Activated CD8-positive, alpha-beta T cell treated with anti-CD3 and anti-CD28 coated beads, Interleukin-2, amount 10 ng/mL, durations not matched to agents 7 days and 5 days (primary cell): ENCODE results near the gene MYCBP2. TPM values are rescaled to one million over a fixed set of nuclear protein-coding genes. Genes with fewer than 3 reads are reported as not detected.
"Not testable (repeated sequence)": the region's sequence is repeated elsewhere in the genome, so short reads cannot be mapped to it uniquely, and the experiment has no call there.

ENCODE experiments used
- ATAC-seq: fragments of 150-1000 bp; cut with Tn5 transposase; one replicate; pipeline ENCODE4 v1.10.0; 2021; ENCODE audit warnings: moderate library complexity
- CTCF ChIA-PET: fragments of 350-600 bp; sonication (Branson Sonifier 250); formaldehyde crosslinking; loops from one replicate; lab custom pipeline; 2021; ENCODE audit warnings: antibody characterized with exemption; lab: Charles Lee
- POLR2A ChIA-PET: fragments of 350-600 bp; sonication (Branson Sonifier 250); formaldehyde crosslinking; loops from one replicate; lab custom pipeline; 2021; ENCODE audit warnings: antibody characterized with exemption; lab: Charles Lee
- DNase-seq: peaks from one replicate; pipeline ENCODE4 v3.0.0-alpha.2; 2020
- H3K27ac Mint-ChIP-seq: one replicate; pipeline ENCODE4 v1.8.0; 2021; ENCODE audit warnings: mild to moderate bottlenecking, mixed read lengths
- H3K27me3 Mint-ChIP-seq: one replicate; pipeline ENCODE4 v1.8.0; 2021; ENCODE audit warnings: low read depth, mixed read lengths
- H3K36me3 Mint-ChIP-seq: one replicate; pipeline ENCODE4 v1.8.0; 2021; ENCODE audit warnings: low read depth, mixed read lengths
- H3K4me1 Mint-ChIP-seq: one replicate; pipeline ENCODE4 v1.8.0; 2021; ENCODE audit warnings: low read depth, mixed read lengths
- H3K4me3 Mint-ChIP-seq: one replicate; pipeline ENCODE4 v1.8.0; 2021; ENCODE audit warnings: mild to moderate bottlenecking, mixed read lengths
- H3K9me3 Mint-ChIP-seq: one replicate; pipeline ENCODE4 v1.8.0; 2022; ENCODE audit warnings: mixed read lengths; ENCODE audit not compliant: insufficient read depth
- total RNA-seq, 2 experiments: library from RNA; stranded (reverse); gene quantifications; one replicate each; pipeline ENCODE4 v1.2.3, GENCODE V29; 2021

The MYCBP2 gene
- total RNA-seq, 2 experiments from 2014 or later: 107 to 109 TPM

GRCh38 chr13:77315509-77315908, 11.4 kb downstream of the MYCBP2 start:
- Mint-ChIP-seq H3K4me1 (peaks cover 69% of the 10 kb centered on the region), H3K36me3 (peaks cover 17% of the 10 kb centered on the region)
- ATAC-seq, H3K27me3 Mint-ChIP-seq, H3K27ac Mint-ChIP-seq, H3K9me3 Mint-ChIP-seq, DNase-seq, POLR2A ChIA-PET, H3K4me3 Mint-ChIP-seq: not testable (repeated sequence)
- CTCF ChIA-PET: interaction anchor here (1.6 kb wide), 1 partner anchor 10 kb away, joined by 6 read pairs; no protein-coding TSS in a partner anchor

GRCh38 chr13:77313923-77314322, 13.0 kb downstream of the MYCBP2 start:
- peaks cover 74% of the 10 kb centered on the region for H3K4me1 Mint-ChIP-seq
- ChIA-PET POLR2A (interaction anchor here (1.6 kb wide), 1 partner anchor 12 kb away, joined by 5 read pairs; no protein-coding TSS in a partner anchor), CTCF (interaction anchor here (1.1 to 1.9 kb wide), 3 partner anchors 9 to 164 kb away, joined by 3 to 7 read pairs (median 5); no protein-coding TSS in a partner anchor)

GRCh38 chr13:77312311-77312710, 14.6 kb downstream of the MYCBP2 start:
- ATAC-seq: no peak
- Mint-ChIP-seq H3K27ac (no peak overlapping the region), H3K9me3 (no peaks in the 10 kb centered on the region), H3K4me1 (peaks cover 78% of the 10 kb centered on the region), H3K4me3 (no peak overlapping the region), H3K27me3 (no peaks in the 10 kb centered on the region), H3K36me3 (peaks cover 11% of the 10 kb centered on the region)
- no peak for DNase-seq
- CTCF ChIA-PET: interaction anchor here (1.2 kb wide), 1 partner anchor 13 kb away, joined by 6 read pairs; no protein-coding TSS in a partner anchor
- POLR2A ChIA-PET: interaction anchor here (1.3 kb wide), 1 partner anchor 17 kb away, joined by 4 read pairs; no protein-coding TSS in a partner anchor

More at GRCh38 chr13:77313923-77314322, 13.0 kb downstream of the MYCBP2 start:
- peaks cover 16% of the 10 kb centered on the region for H3K36me3 Mint-ChIP-seq
- ATAC-seq (no peak), DNase-seq (no peak)
- H3K27ac Mint-ChIP-seq: no peak overlapping the region
- H3K27me3 Mint-ChIP-seq: no peaks in the 10 kb centered on the region
- H3K9me3 Mint-ChIP-seq: no peaks in the 10 kb centered on the region
- no peak overlapping the region for H3K4me3 Mint-ChIP-seq

- POLR2A ChIA-PET: no interaction called here
- no peak for DNase-seq
- Mint-ChIP-seq H3K9me3 (no peaks in the 10 kb centered on the region), H3K27ac (no peak overlapping the region), H3K4me1 (peaks cover 72% of the 10 kb centered on the region), H3K27me3 (no peaks in the 10 kb centered on the region), H3K36me3 (peaks cover 5% of the 10 kb centered on the region), H3K4me3 (no peak overlapping the region)
- ATAC-seq: no peak
- CTCF ChIA-PET: interaction anchor here (1.2 to 2.5 kb wide), 2 partner anchors 168 to 182 kb away, joined by 3 to 5 read pairs; no protein-coding TSS in a partner anchor
Observed at GRCh38 chr13:77310579-77311279, 16.2 kb downstream of the MYCBP2 start.

- Mint-ChIP-seq H3K27ac (no peak overlapping the region), H3K36me3 (peaks cover 8% of the 10 kb centered on the region), H3K27me3 (no peaks in the 10 kb centered on the region), H3K4me1 (peaks cover 74% of the 10 kb centered on the region), H3K9me3 (no peaks in the 10 kb centered on the region), H3K4me3 (no peak overlapping the region)
- DNase-seq (no peak), ATAC-seq (no peak)
- ChIA-PET CTCF (interaction anchor here (1.2 to 2.5 kb wide), 3 partner anchors 10 to 182 kb away, joined by 3 to 5 read pairs (median 3); no protein-coding TSS in a partner anchor), POLR2A (no interaction called here)
Observed at GRCh38 chr13:77310161-77310560, 16.7 kb downstream of the MYCBP2 start.

GRCh38 chr13:77309254-77309653, 17.6 kb downstream of the MYCBP2 start:
- H3K36me3 Mint-ChIP-seq: peaks cover 13% of the 10 kb centered on the region
- peak overlapping the region; percentile 62 for H3K27ac Mint-ChIP-seq
- no peaks in the 10 kb centered on the region for H3K9me3 Mint-ChIP-seq
- H3K4me1 Mint-ChIP-seq: peaks cover 72% of the 10 kb centered on the region
- ChIA-PET POLR2A (interaction anchor here (0.7 kb wide), 1 partner anchor 316 kb away, joined by 3 read pairs; no protein-coding TSS in a partner anchor), CTCF (interaction anchor here (1.3 to 2.9 kb wide), 4 partner anchors 8 to 169 kb away, joined by 3 to 10 read pairs (median 6); no protein-coding TSS in a partner anchor)
- H3K4me3 Mint-ChIP-seq: no peak overlapping the region
- no peak for DNase-seq
- H3K27me3 Mint-ChIP-seq: no peaks in the 10 kb centered on the region
- no peak for ATAC-seq

GRCh38 chr13:77306458-77306857, 20.4 kb downstream of the MYCBP2 start:
- ChIA-PET POLR2A (interaction anchor here (0.6 to 1.2 kb wide), 2 partner anchors 23 to 314 kb away, joined by 3 read pairs; no protein-coding TSS in a partner anchor), CTCF (interaction anchor here (2.9 kb wide), 1 partner anchor 11 kb away, joined by 10 read pairs; no protein-coding TSS in a partner anchor)
- H3K27me3 Mint-ChIP-seq: no peaks in the 10 kb centered on the region
- H3K9me3 Mint-ChIP-seq: no peaks in the 10 kb centered on the region
- peaks cover 59% of the 10 kb centered on the region for H3K4me1 Mint-ChIP-seq
- DNase-seq (no peak), ATAC-seq (no peak)
- H3K27ac Mint-ChIP-seq: no peak overlapping the region
- H3K4me3 Mint-ChIP-seq: no peak overlapping the region
- peaks cover 19% of the 10 kb centered on the region for H3K36me3 Mint-ChIP-seq

GRCh38 chr13:77305266-77305665, 21.6 kb downstream of the MYCBP2 start:
- Mint-ChIP-seq H3K36me3 (peaks cover 19% of the 10 kb centered on the region), H3K27me3 (no peaks in the 10 kb centered on the region), H3K27ac (no peak overlapping the region), H3K4me3 (no peak overlapping the region), H3K4me1 (peaks cover 57% of the 10 kb centered on the region), H3K9me3 (no peaks in the 10 kb centered on the region)
- DNase-seq (no peak), ATAC-seq (no peak)
- POLR2A ChIA-PET: no interaction called here
- CTCF ChIA-PET: no interaction called here

GRCh38 chr13:77300176-77301037, 26.5 kb downstream of the MYCBP2 start:
- Mint-ChIP-seq H3K27ac (no peak overlapping the region), H3K4me1 (peaks cover 34% of the 10 kb centered on the region), H3K4me3 (no peak overlapping the region), H3K36me3 (peaks cover 22% of the 10 kb centered on the region), H3K9me3 (no peaks in the 10 kb centered on the region), H3K27me3 (no peaks in the 10 kb centered on the region)
- POLR2A ChIA-PET: no interaction called here
- CTCF ChIA-PET: interaction anchor here (0.6 to 1.2 kb wide), 4 partner anchors 14 to 178 kb away, joined by 3 to 4 read pairs (median 3); partner anchors contain the start of gene MYCBP2
- no peak for ATAC-seq
- no peak for DNase-seq

GRCh38 chr13:77299587-77299986, 27.3 kb downstream of the MYCBP2 start:
- Mint-ChIP-seq H3K27me3 (no peaks in the 10 kb centered on the region), H3K27ac (no peak overlapping the region), H3K9me3 (no peaks in the 10 kb centered on the region), H3K4me1 (peaks cover 29% of the 10 kb centered on the region), H3K36me3 (peaks cover 22% of the 10 kb centered on the region), H3K4me3 (no peak overlapping the region)
- ChIA-PET CTCF (interaction anchor here (1.1 to 1.2 kb wide), 2 partner anchors 18 to 28 kb away, joined by 3 to 4 read pairs; partner anchors contain the start of gene MYCBP2), POLR2A (no interaction called here)
- ATAC-seq: no peak
- DNase-seq: no peak

GRCh38 chr13:77298426-77298825, 28.5 kb downstream of the MYCBP2 start:
- Mint-ChIP-seq H3K36me3 (peaks cover 23% of the 10 kb centered on the region), H3K27me3 (no peaks in the 10 kb centered on the region), H3K9me3 (no peaks in the 10 kb centered on the region), H3K4me1 (peaks cover 24% of the 10 kb centered on the region), H3K4me3 (no peak overlapping the region), H3K27ac (no peak overlapping the region)
- ChIA-PET CTCF (interaction anchor here (1.1 to 1.8 kb wide), 3 partner anchors 10 to 25 kb away, joined by 3 to 5 read pairs (median 4); no protein-coding TSS in a partner anchor), POLR2A (no interaction called here)
- DNase-seq (no peak), ATAC-seq (no peak)
